Left lung (tissue), 10 donors: ENCODE results near the gene CENPT. TPM values are rescaled to one million over a fixed set of nuclear protein-coding genes. Genes with fewer than 3 reads are reported as not detected.
A peak's percentile ranks its signal among the peaks of the same experiment; 100 is the strongest.
"Not testable (repeated sequence)": the region's sequence is repeated elsewhere in the genome, so short reads cannot be mapped to it uniquely, and the experiment has no call there.

Source experiments
- ATAC-seq: fragments of 200-7000 bp; cut with Tn5 transposase; one replicate; pipeline ENCODE4 v1.9.1; 2020; ENCODE audit warnings: moderate library complexity
- DNase-seq, 4 donors: peaks; one replicate each; pipeline ENCODE4 v3.0.0-alpha.2; 2013 to 2020
- H3K27ac ChIP-seq, 2 donors: fragments of 200-600 bp; sonication (generic) in 1 of 2; one replicate each; pipeline versions ENCODE4 v1.5.0 to v1.8.0; 2020 to 2021
- H3K27me3 ChIP-seq, 2 donors: fragments of 200-600 bp; sonication (generic) in 1 of 2; one replicate each; pipeline versions ENCODE4 v1.5.0 to v1.8.0; 2020 to 2021
- H3K36me3 ChIP-seq, 2 donors: fragments of 200-600 bp; sonication (generic) in 1 of 2; one replicate each; pipeline versions ENCODE4 v1.5.0 to v1.8.0; 2020 to 2021
- H3K4me1 ChIP-seq, 2 donors: fragments of 200-600 bp; one replicate each; pipeline ENCODE4 v1.8.0; 2021
- H3K4me3 ChIP-seq, 2 donors: fragments of 200-600 bp; sonication (generic) in 1 of 2; one replicate each; pipeline versions ENCODE4 v1.5.0 to v1.8.0; 2020 to 2021; ENCODE audit warnings: mild to moderate bottlenecking in 1 of 2
- H3K9me3 ChIP-seq, 2 donors: fragments of 200-600 bp; sonication (generic) in 1 of 2; one replicate each; pipeline versions ENCODE4 v1.5.0 to v1.8.0; 2020 to 2021
- CTCF ChIP-seq, 2 donors: fragments of 200-600 bp; sonication (generic) in 1 of 2; IDR thresholded peaks; one replicate each; pipeline versions ENCODE4 v1.5.0 to v1.8.0; 2021; ENCODE audit warnings: antibody characterized with exemption in 2 of 2
- intact Hi-C, 2 donors: fragments of 100-400 bp; cut with DNase I; formaldehyde crosslinking; loops; one replicate each; pipeline versions ENCODE4 v1.11.2 to v1.14.2; 2022
- polyA plus RNA-seq, 6 donors: library from polyadenylated mRNA; unstranded; fragments of 120-200 nt; gene quantifications; one replicate each; pipeline ENCODE4 v1.2.1, GENCODE V29; 2013; ENCODE audit not compliant: insufficient read length in 6 of 6
- total RNA-seq, 2 donors: library from RNA; stranded (reverse); fragmentation: NEBNext Ultra II Directional; extraction: Animal tissue kit (Norgen Biotek cat#: 25700); gene quantifications; one replicate each; pipeline ENCODE4 v1.2.1, GENCODE V29; 2021
- donor health status: DM: no; HTN: yes; CAD: no.
- donor health status: DM: no; HTN: no; CAD: no.

Gene CENPT
- total and polyA plus RNA-seq, 8 donors, result 30.8 to 62.6 (median 50.5) TPM

- Histone ChIP-seq H3K4me3 (peak within 1 kb of the TSS; percentile 61 to 83), H3K9me3 (no peaks in the 10 kb centered on the region), H3K27ac (peak within 1 kb of the TSS; percentile 97 to 100), H3K27me3 (no peaks in the 10 kb centered on the region), H3K36me3 (no peaks in the 10 kb centered on the region), H3K4me1 (peaks cover 30 to 43% of the 10 kb centered on the region in 2 donors)
- TF ChIP-seq CTCF (IDR thresholded peaks at IDR 0.05), result peak; percentile 78 to 92
- intact Hi-C loops, result no loop called here
- ATAC-seq, result peak; percentile 82
- peak; percentile 94 to 98 (median 96) for DNase-seq
These were observed 5.5 kb downstream of the CENPT start, which contains the start of gene THAP11 for GRCh38 chr16:67841816-67842508. TSS of gene THAP11 (plus strand) at chr16:67842320. CDS start at chr16:67842555, 235 bp downstream.

GRCh38 chr16:67841198-67841815 lies 6.2 kb downstream of the CENPT start:
- Histone ChIP-seq H3K27ac (peak overlapping the region; percentile 97 to 100), H3K36me3 (no peaks in the 10 kb centered on the region), H3K4me1 (peaks cover 30 to 42% of the 10 kb centered on the region in 2 donors), H3K4me3 (peak overlapping the region; percentile 61 to 83), H3K27me3 (no peaks in the 10 kb centered on the region), H3K9me3 (no peaks in the 10 kb centered on the region)
- intact Hi-C loops, result no loop called here
- ATAC-seq (no peak), DNase-seq (no peak)
- no peak for TF ChIP-seq CTCF (IDR thresholded peaks at IDR 0.05)

- no peak for DNase-seq
- H3K36me3 ChIP-seq, result no peaks in the 10 kb centered on the region
- H3K9me3 ChIP-seq, result no peaks in the 10 kb centered on the region
- peaks cover 0 to 18% of the 10 kb centered on the region in 2 donors for H3K4me1 ChIP-seq
- no peak overlapping the region for H3K27ac ChIP-seq
- TF ChIP-seq CTCF (IDR thresholded peaks at IDR 0.05), result no peak
- no peak overlapping the region for H3K4me3 ChIP-seq
- no peaks in the 10 kb centered on the region for H3K27me3 ChIP-seq
- ATAC-seq, result no peak
- intact Hi-C loops, result no loop called here
These were observed 9.7 kb downstream of the CENPT start for GRCh38 chr16:67837811-67838210.

GRCh38 chr16:67837190-67837589 lies 10.3 kb downstream of the CENPT start:
- ATAC-seq, H3K9me3 ChIP-seq, H3K27me3 ChIP-seq, DNase-seq, H3K27ac ChIP-seq, H3K36me3 ChIP-seq, intact Hi-C loops, H3K4me3 ChIP-seq: not testable (repeated sequence)
- H3K4me1 ChIP-seq, result peaks cover 2 to 22% of the 10 kb centered on the region in 2 donors

GRCh38 chr16:67834242-67834614 lies 13.3 kb downstream of the CENPT start:
- ATAC-seq (no peak), DNase-seq (no peak)
- H3K27ac ChIP-seq, result peak overlapping the region in 1 of 2 donors; percentile 48
- no peaks in the 10 kb centered on the region for H3K9me3 ChIP-seq
- intact Hi-C loops, result no loop called here
- no peak for TF ChIP-seq CTCF (IDR thresholded peaks at IDR 0.05)
- no peaks in the 10 kb centered on the region for H3K27me3 ChIP-seq
- peak overlapping the region; percentile 69 to 92 for H3K4me3 ChIP-seq
- peaks cover 2 to 17% of the 10 kb centered on the region in 2 donors for H3K4me1 ChIP-seq
- peaks cover 0 to 31% of the 10 kb centered on the region in 2 donors for H3K36me3 ChIP-seq
